HS-27A (cell line): Measurements from ENCODE around the gene TRIM44.
"Not testable (repeated sequence)": the region's sequence is repeated elsewhere in the genome, so short reads cannot be mapped to it uniquely, and the experiment has no call there.

Experiments
- DNase-seq: peaks from one replicate; pipeline ENCODE4 v3.0.0-alpha.2; 2012; ENCODE audit warnings: low read depth, missing footprints

The TRIM44 gene

GRCh38 chr11:35633827-35634423 lies 28.6 kb upstream of the TRIM44 start:
- DNase-seq: no peak

GRCh38 chr11:35635933-35636332 lies 26.6 kb upstream of the TRIM44 start:
- no peak for DNase-seq

- DNase-seq: no peak
Measured at GRCh38 chr11:35639591-35640179, 22.9 kb upstream of the TRIM44 start.

- no peak for DNase-seq
Measured at GRCh38 chr11:35641171-35641897, 21.2 kb upstream of the TRIM44 start.

- no peak for DNase-seq
Measured at GRCh38 chr11:35641964-35642363, 20.6 kb upstream of the TRIM44 start.

- no peak for DNase-seq
Measured at GRCh38 chr11:35647421-35648093, 15.0 kb upstream of the TRIM44 start.

- no peak for DNase-seq
Measured at GRCh38 chr11:35650006-35650405, 12.6 kb upstream of the TRIM44 start.

GRCh38 chr11:35650467-35650866 lies 12.1 kb upstream of the TRIM44 start:
- no peak for DNase-seq

- DNase-seq: no peak
Measured at GRCh38 chr11:35651263-35651662, 11.3 kb upstream of the TRIM44 start.

GRCh38 chr11:35652786-35653185 lies 9.8 kb upstream of the TRIM44 start:
- not testable (repeated sequence) for DNase-seq

- DNase-seq: no peak
Measured at GRCh38 chr11:35654711-35655110, 7.9 kb upstream of the TRIM44 start.

- no peak for DNase-seq
Measured at GRCh38 chr11:35655254-35655653, 7.3 kb upstream of the TRIM44 start.

- no peak for DNase-seq
Measured at GRCh38 chr11:35655856-35656255, 6.7 kb upstream of the TRIM44 start.

GRCh38 chr11:35658020-35658948 lies 4.3 kb upstream of the TRIM44 start:
- no peak for DNase-seq

GRCh38 chr11:35661534-35661933 lies 1.0 kb upstream of the TRIM44 start:
- no peak for DNase-seq

- DNase-seq: no peak
Measured at GRCh38 chr11:35662061-35662648, 420 bp upstream of the TRIM44 start.

GRCh38 chr11:35663408-35663702 lies 780 bp downstream of the TRIM44 start:
- no peak for DNase-seq

GRCh38 chr11:35664977-35665441 lies 2.4 kb downstream of the TRIM44 start:
- no peak for DNase-seq

- no peak for DNase-seq
Measured at GRCh38 chr11:35667257-35667656, 4.7 kb downstream of the TRIM44 start.

GRCh38 chr11:35668350-35668749 lies 5.8 kb downstream of the TRIM44 start:
- DNase-seq: not testable (repeated sequence)

- DNase-seq: no peak
Measured at GRCh38 chr11:35671396-35672127, 9.0 kb downstream of the TRIM44 start.
